ENCODE measurements around the gene PCGF6. TPM values are rescaled to one million over a fixed set of nuclear protein-coding genes. Genes with fewer than 3 reads are reported as not detected.
"Not testable (repeated sequence)": the region's sequence is repeated elsewhere in the genome, so short reads cannot be mapped to it uniquely, and the experiment has no call there.

PCGF6 gene
- polyA plus RNA-seq, 12 donors = 6.9 to 14.9 (median 9.6) TPM; not detected in 1

DNA sequence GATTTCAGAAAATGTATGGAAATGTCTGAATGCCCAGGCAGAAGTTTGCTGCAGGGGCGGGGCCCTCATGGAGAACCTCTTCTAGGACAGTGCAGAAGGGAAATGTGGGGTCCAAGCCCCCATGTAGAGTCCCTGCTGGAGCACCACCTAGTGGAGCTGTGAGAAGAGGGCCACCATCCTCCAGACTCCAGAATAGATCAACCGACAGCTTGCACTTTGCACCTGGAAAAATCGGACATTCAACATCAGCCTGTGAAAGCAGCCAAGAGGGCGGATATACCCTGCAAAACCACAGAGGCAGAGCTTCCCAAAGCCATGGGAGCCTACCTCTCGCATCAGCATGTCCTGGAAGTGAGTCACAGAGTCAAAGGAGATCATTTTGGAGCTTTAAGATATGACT, 91.0 kb downstream of the PCGF6 start:
- DNase-seq = no peak

DNA sequence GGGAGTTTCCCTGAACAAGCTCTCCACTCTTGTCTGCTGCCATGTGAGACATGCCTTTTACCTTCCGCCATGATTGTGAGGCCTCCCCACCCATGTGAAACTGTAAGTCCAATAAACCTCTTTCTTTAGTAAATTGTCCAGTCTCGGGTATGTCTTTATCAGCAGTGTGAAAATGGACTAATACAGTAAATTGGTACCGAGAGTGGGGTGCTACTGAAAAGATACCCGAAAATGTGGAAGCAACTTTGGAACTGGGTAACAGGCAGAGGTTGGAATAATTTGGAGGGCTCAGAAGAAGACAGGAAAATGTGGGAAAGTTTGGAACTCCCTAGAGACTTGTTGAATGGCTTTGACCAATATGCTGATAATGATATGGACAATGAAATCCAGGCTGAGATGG, 92.0 kb downstream of the PCGF6 start:
- not testable (repeated sequence) for DNase-seq

DNA sequence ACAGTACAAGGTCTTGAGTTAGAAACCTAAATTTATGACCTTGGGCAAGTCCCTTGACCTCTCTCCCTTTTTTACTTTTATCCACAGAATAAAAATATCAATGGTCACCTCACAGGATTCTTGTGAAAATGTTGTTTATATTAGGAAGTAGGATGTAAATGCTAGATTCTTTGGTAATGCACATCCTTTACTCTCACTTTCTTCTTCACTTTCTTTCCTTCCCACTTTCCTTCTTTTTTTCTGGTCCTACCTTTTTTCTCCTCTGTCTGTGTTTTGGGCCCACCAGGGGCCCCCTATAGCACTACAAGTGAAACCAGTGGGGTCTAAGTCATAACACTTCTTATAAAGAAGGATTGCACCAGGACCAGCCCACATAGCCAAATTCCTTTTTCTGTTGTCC, 93.1 kb downstream of the PCGF6 start:
- DNase-seq = no peak

DNA sequence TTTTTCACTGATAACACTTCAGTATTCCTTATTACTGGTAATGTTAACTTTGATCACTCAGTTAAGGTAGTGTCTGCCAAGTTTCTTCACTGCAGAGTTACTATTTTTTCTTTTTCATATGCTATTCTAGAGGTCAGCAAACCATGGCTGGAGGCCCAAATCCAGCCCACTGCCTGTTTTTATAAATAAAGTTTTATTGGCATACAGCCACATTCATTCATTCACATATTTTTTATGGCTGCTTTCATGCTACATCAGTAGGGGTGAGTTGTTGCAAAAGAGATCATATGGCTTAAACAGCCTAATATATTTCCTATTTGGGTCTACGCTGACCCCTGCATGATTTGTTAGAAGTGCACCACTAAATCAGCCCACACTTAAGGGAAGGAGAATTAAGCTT, 94.3 kb downstream of the PCGF6 start:
- DNase-seq = no peak

DNA sequence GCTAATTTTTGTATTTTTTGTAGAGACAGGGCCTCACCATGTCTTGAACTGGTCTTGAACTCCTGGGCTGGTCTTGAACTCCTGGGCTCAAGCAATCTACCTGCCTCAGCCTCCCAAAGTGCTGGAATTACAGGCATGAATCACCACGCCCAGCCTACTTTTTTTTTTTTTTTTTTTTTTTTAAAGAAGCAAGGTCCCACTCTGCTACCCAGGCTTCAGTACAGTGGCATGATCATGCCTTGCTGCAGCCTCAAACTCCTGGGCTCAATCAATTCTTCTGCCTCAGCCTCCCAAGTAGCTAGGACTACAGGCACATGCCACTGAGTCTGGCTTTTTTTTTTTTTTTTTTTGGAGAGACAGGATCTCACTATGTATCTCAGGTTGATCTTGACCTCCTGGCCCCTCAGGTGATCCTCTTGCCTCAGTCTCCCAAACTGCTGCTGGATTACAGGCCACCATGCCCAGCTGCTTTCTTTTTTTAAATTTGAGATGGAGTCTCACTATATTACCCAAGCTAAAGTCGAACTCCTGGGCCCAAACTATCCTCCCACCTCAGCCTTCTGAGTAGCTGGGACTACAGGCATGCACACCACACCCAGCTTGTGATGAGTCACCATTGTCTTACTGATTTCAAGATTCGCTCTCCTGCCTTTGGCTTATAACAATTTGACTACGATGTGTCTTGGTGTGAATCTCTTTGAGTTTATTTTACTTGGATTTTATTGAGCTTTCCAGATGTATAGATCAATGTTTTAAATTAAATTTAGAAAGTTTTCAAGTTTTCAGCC, 96.2 kb downstream of the PCGF6 start:
- no peak for DNase-seq

DNA sequence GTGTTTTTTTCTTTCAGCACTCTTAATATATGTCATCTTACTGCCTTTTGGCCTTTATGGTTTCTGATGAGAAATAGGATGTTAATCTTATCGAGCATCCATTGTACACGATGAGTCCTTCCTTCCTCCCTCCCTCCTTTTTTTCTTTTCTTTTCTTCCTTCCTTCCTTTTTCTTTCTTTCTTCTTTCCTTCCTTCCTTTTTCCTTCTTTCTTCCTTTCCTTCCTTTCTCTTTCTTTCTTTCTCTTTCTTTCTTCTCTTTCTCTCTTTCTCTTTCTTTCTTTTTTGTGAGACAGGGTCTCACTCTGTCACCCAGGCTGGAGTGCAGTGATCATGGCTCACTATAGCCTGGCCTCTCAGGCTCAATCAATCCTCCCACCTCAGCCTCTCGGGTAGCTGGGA, 96.8 kb downstream of the PCGF6 start:
- DNase-seq = no peak

Other genes starting within 250 kb of the PCGF6 start
- gene NT5C2, start 157.9 kb downstream of the PCGF6 start, polyA plus RNA-seq (ENCODE audit: insufficient read length in 12 of 12) = 100 to 1,000 TPM in 11 of 12 donors, not detected in 1; 113 to 226 (median 162) TPM
- not detected for gene RPEL1, start 105.3 kb downstream of the PCGF6 start, polyA plus RNA-seq (ENCODE audit: insufficient read length in 12 of 12)
- 1 to 10 TPM in 1 of 12 donors, under 1 TPM in 9, not detected in 2; 0.10 to 2.0 (median 0.30) TPM for gene INA, start 74.0 kb downstream of the PCGF6 start, polyA plus RNA-seq (ENCODE audit: insufficient read length in 12 of 12)
- 1 to 10 TPM in 11 of 12 donors, not detected in 1; 3.8 to 6.4 (median 4.6) TPM for gene TAF5, start 16.8 kb upstream of the PCGF6 start, polyA plus RNA-seq (ENCODE audit: insufficient read length in 12 of 12)
- gene ATP5MK, start 45.3 kb upstream of the PCGF6 start, polyA plus RNA-seq (ENCODE audit: insufficient read length in 12 of 12) = 100 to 1,000 TPM in 11 of 12 donors, not detected in 1; 168 to 300 (median 270) TPM
- gene PDCD11, start 45.5 kb upstream of the PCGF6 start, polyA plus RNA-seq (ENCODE audit: insufficient read length in 12 of 12) = 10 to 100 TPM in 11 of 12 donors, not detected in 1; 18.1 to 29.8 (median 25.1) TPM
- gene CALHM2, start 101.2 kb upstream of the PCGF6 start, polyA plus RNA-seq (ENCODE audit: insufficient read length in 12 of 12) = 10 to 100 TPM in 11 of 12 donors, not detected in 1; 10.3 to 35.4 (median 13.9) TPM
- under 1 TPM in 1 of 12 donors, not detected in 11; 0.17 TPM for gene CALHM1, start 107.8 kb upstream of the PCGF6 start, polyA plus RNA-seq (ENCODE audit: insufficient read length in 12 of 12)
- under 1 TPM in 1 of 12 donors, not detected in 11; 0.11 TPM for gene CALHM3, start 128.1 kb upstream of the PCGF6 start, polyA plus RNA-seq (ENCODE audit: insufficient read length in 12 of 12)
- 10 to 100 TPM in 10 of 12 donors, 1 to 10 TPM in 1, not detected in 1; 9.9 to 42.8 (median 19.1) TPM for gene NEURL1, start 142.6 kb upstream of the PCGF6 start, polyA plus RNA-seq (ENCODE audit: insufficient read length in 12 of 12)